Mesothelial cell of epicardium (in vitro differentiated cells): ENCODE measurements around the gene CNTN1. TPM values are rescaled to one million over a fixed set of nuclear protein-coding genes. Genes with fewer than 3 reads are reported as not detected.
A peak's percentile ranks its signal among the peaks of the same experiment; 100 is the strongest.

ENCODE experiments used
- DNase-seq, 2 experiments: peaks; one replicate each; pipeline ENCODE4 v3.0.0; 2021; ENCODE audit warnings: low spot score in 2 of 2; ENCODE audit not compliant: unreplicated experiment in 2 of 2
- H3K27ac Mint-ChIP-seq: 2 replicates; pipeline ENCODE4 v1.8.0; 2021; ENCODE audit warnings: mixed read lengths
- H3K27me3 Mint-ChIP-seq: 2 replicates; pipeline ENCODE4 v1.8.0; 2021; ENCODE audit warnings: low read depth, mixed read lengths
- H3K36me3 Mint-ChIP-seq: 2 replicates; pipeline ENCODE4 v1.8.0; 2021; ENCODE audit warnings: mixed read lengths
- H3K4me1 Mint-ChIP-seq: 2 replicates; pipeline ENCODE4 v1.8.0; 2021; ENCODE audit warnings: mixed read lengths
- H3K4me3 Mint-ChIP-seq: 2 replicates; pipeline ENCODE4 v1.8.0; 2021; ENCODE audit warnings: mild to moderate bottlenecking, moderate library complexity, mixed read lengths
- H3K9me3 Mint-ChIP-seq: 2 replicates; pipeline ENCODE4 v1.8.0; 2021; ENCODE audit warnings: mixed read lengths
- CTCF ChIP-seq: fragments of 200-600 bp; sonication (generic); IDR thresholded peaks from one replicate; pipeline ENCODE4 v1.5.0; 2021; ENCODE audit warnings: antibody characterized with exemption; ENCODE audit not compliant: unreplicated experiment
- total RNA-seq: library from RNA; stranded (reverse); gene quantifications from 3 replicates; pipeline ENCODE4 v1.2.1, GENCODE V29; 2021

The CNTN1 gene
- total RNA-seq, 1 donor from 2014 or later, result 22.4 TPM

GRCh38 chr12:40829738-40830144, 137.5 kb downstream of the CNTN1 start:
- peak overlapping the region; percentile 65 for H3K27ac Mint-ChIP-seq
- H3K4me3 Mint-ChIP-seq, result no peak overlapping the region
- H3K4me1 Mint-ChIP-seq, result peaks cover 21% of the 10 kb centered on the region
- no peaks in the 10 kb centered on the region for H3K9me3 Mint-ChIP-seq
- TF ChIP-seq CTCF, result no peak
- peaks cover 11% of the 10 kb centered on the region for H3K27me3 Mint-ChIP-seq
- no peak for DNase-seq
- H3K36me3 Mint-ChIP-seq, result no peaks in the 10 kb centered on the region

GRCh38 chr12:40831916-40832315, 139.7 kb downstream of the CNTN1 start:
- DNase-seq, result no peak
- H3K4me1 Mint-ChIP-seq, result peaks cover 21% of the 10 kb centered on the region
- H3K36me3 Mint-ChIP-seq, result no peaks in the 10 kb centered on the region
- no peak for TF ChIP-seq CTCF
- H3K27ac Mint-ChIP-seq, result no peak overlapping the region
- H3K9me3 Mint-ChIP-seq, result no peaks in the 10 kb centered on the region
- H3K27me3 Mint-ChIP-seq, result peaks cover 11% of the 10 kb centered on the region
- no peak overlapping the region for H3K4me3 Mint-ChIP-seq

- Mint-ChIP-seq H3K36me3 (no peaks in the 10 kb centered on the region), H3K27ac (no peak overlapping the region), H3K27me3 (peaks cover 8% of the 10 kb centered on the region), H3K4me3 (no peak overlapping the region), H3K9me3 (no peaks in the 10 kb centered on the region), H3K4me1 (peaks cover 20% of the 10 kb centered on the region)
- TF ChIP-seq CTCF, result no peak
- DNase-seq, result no peak
These were observed 140.4 kb downstream of the CNTN1 start for GRCh38 chr12:40832668-40833067.

GRCh38 chr12:40833818-40834217, 141.6 kb downstream of the CNTN1 start:
- Mint-ChIP-seq H3K27me3 (no peaks in the 10 kb centered on the region), H3K36me3 (no peaks in the 10 kb centered on the region), H3K4me1 (peaks cover 10% of the 10 kb centered on the region), H3K4me3 (no peak overlapping the region), H3K9me3 (peaks cover 4% of the 10 kb centered on the region), H3K27ac (no peak overlapping the region)
- no peak for DNase-seq
- TF ChIP-seq CTCF, result no peak

- Mint-ChIP-seq H3K27ac (no peak overlapping the region), H3K36me3 (no peaks in the 10 kb centered on the region), H3K27me3 (no peaks in the 10 kb centered on the region), H3K4me1 (peaks cover 10% of the 10 kb centered on the region), H3K4me3 (no peak overlapping the region), H3K9me3 (peaks cover 9% of the 10 kb centered on the region)
- DNase-seq, result no peak
- no peak for TF ChIP-seq CTCF
These were observed 142.1 kb downstream of the CNTN1 start for GRCh38 chr12:40834321-40834720.

- peaks cover 4% of the 10 kb centered on the region for H3K4me1 Mint-ChIP-seq
- peaks cover 17% of the 10 kb centered on the region for H3K9me3 Mint-ChIP-seq
- H3K27ac Mint-ChIP-seq, result no peak overlapping the region
- no peaks in the 10 kb centered on the region for H3K36me3 Mint-ChIP-seq
- DNase-seq, result no peak
- H3K4me3 Mint-ChIP-seq, result no peak overlapping the region
- H3K27me3 Mint-ChIP-seq, result no peaks in the 10 kb centered on the region
- no peak for TF ChIP-seq CTCF
These were observed 145.7 kb downstream of the CNTN1 start for GRCh38 chr12:40837891-40838429.
